Right renal cortex interstitium (tissue), 3 donors: ENCODE measurements around the gene TMA7. TPM values are rescaled to one million over a fixed set of nuclear protein-coding genes. Genes with fewer than 3 reads are reported as not detected.

Source experiments
- DNase-seq, 3 donors: peaks; one replicate each; pipeline ENCODE4 v3.0.0-alpha.2; 2013; ENCODE audit warnings: low read depth in 3 of 3, low spot score in 2 of 3
- polyA plus RNA-seq, 3 donors: library from polyadenylated mRNA; unstranded; fragments of 120-200 nt; gene quantifications; one replicate each; pipeline ENCODE4 v1.2.1, GENCODE V29; 2013; ENCODE audit not compliant: insufficient read length in 3 of 3

Gene TMA7
- polyA plus RNA-seq, 3 donors = 284 to 297 (median 286) TPM

GRCh38 chr3:48422272-48422671 lies 17.8 kb upstream of the TMA7 start:
- no peak for DNase-seq

- DNase-seq = no peak
Measured at GRCh38 chr3:48422681-48423080, 17.4 kb upstream of the TMA7 start.

- DNase-seq = no peak
Measured at GRCh38 chr3:48423241-48423882, 16.7 kb upstream of the TMA7 start.

GRCh38 chr3:48423883-48424695 lies 16.0 kb upstream of the TMA7 start:
- no peak for DNase-seq

GRCh38 chr3:48425281-48425812 lies 14.7 kb upstream of the TMA7 start:
- no peak for DNase-seq

- no peak for DNase-seq
Measured at GRCh38 chr3:48426401-48426909, 13.6 kb upstream of the TMA7 start.

GRCh38 chr3:48426944-48427629 lies 13.0 kb upstream of the TMA7 start:
- no peak for DNase-seq

- no peak for DNase-seq
Measured at GRCh38 chr3:48427630-48427962, 12.5 kb upstream of the TMA7 start.

GRCh38 chr3:48428088-48428571 lies 11.9 kb upstream of the TMA7 start:
- no peak for DNase-seq

GRCh38 chr3:48428572-48429316 lies 11.3 kb upstream of the TMA7 start:
- DNase-seq = no peak

- no peak for DNase-seq
Measured at GRCh38 chr3:48429317-48429959, 10.6 kb upstream of the TMA7 start.

GRCh38 chr3:48429960-48430707 lies 9.9 kb upstream of the TMA7 start, which contains the start of gene PLXNB1:
TSS of gene PLXNB1 (minus strand) at chr3:48430086. CDS start at chr3:48424611, 5,475 bp downstream.
- DNase-seq = peak in 1 of 3 donors; percentile 89

GRCh38 chr3:48430708-48431101 lies 9.4 kb upstream of the TMA7 start:
- no peak for DNase-seq

GRCh38 chr3:48431224-48432029 lies 8.6 kb upstream of the TMA7 start:
- DNase-seq = no peak

GRCh38 chr3:48432411-48433371 lies 7.4 kb upstream of the TMA7 start:
- no peak for DNase-seq

GRCh38 chr3:48433472-48434118 lies 6.5 kb upstream of the TMA7 start:
- no peak for DNase-seq
